Measurements from ENCODE around the gene STAG1. TPM values are rescaled to one million over a fixed set of nuclear protein-coding genes. Genes with fewer than 3 reads are reported as not detected.

The STAG1 gene
- polyA plus RNA-seq, 1 donor from 2014 or later = 30.8 TPM

DNA sequence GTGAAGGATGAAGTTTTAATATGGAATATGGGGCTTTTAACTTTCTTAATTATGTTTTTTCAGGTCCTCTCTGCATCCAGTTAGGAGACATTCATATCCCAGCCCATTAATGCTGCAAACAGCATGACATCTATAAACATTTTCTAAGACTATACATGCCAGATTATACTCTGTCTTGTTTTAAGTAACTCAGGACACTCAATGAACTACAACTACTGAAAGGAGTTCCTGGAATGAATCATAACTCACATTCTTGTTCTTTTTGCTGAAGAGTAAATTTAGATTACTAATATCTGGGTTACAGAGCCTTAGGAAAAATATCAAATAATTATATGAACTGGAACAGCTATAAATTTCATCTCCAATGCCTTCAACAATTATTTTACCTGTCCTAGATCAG is 167.4 kb downstream of the STAG1 start:
- Histone ChIP-seq H3K4me3 (ENCODE audit: low read length) (no peak overlapping the region), H3K4me2 (ENCODE audit: low read length) (no peak overlapping the region), H3K27ac (ENCODE audit: low read length) (no peak overlapping the region), H3K9ac (ENCODE audit: low read length) (no peak overlapping the region), H3K79me2 (replicated peaks; ENCODE audit: insufficient read depth, low read length) (no peaks in the 10 kb centered on the region), H3K9me3 (ENCODE audit: low read length) (no peaks in the 10 kb centered on the region), H2AFZ (ENCODE audit: low read depth, low read length) (no peak overlapping the region), H3K27me3 (ENCODE audit: insufficient read depth, low read depth, low read length) (no peaks in the 10 kb centered on the region), H3K36me3 (ENCODE audit: insufficient read depth, low read length) (no peaks in the 10 kb centered on the region), H3K9me2 (ENCODE audit: insufficient read depth, low read length) (no peaks in the 10 kb centered on the region), H3F3A (ENCODE audit: insufficient read depth, low read length, poor library complexity, severe bottlenecking) (no peaks in the 10 kb centered on the region), H4K20me1 (ENCODE audit: insufficient read depth) (no peaks in the 10 kb centered on the region)
- TF ChIP-seq RAD21 (conservative IDR thresholded peaks at IDR 0.05) (no peak), POLR2AphosphoS5 (IDR thresholded peaks at IDR 0.05) (no peak), MXI1 (conservative IDR thresholded peaks at IDR 0.05; ENCODE audit: poor library complexity, severe bottlenecking) (no peak), EP300 (conservative IDR thresholded peaks at IDR 0.05; ENCODE audit: poor library complexity, severe bottlenecking) (no peak), SMC3 (conservative IDR thresholded peaks at IDR 0.05; ENCODE audit: poor library complexity) (no peak), TAF1 (IDR thresholded peaks at IDR 0.05; ENCODE audit: low read depth) (no peak)

DNA sequence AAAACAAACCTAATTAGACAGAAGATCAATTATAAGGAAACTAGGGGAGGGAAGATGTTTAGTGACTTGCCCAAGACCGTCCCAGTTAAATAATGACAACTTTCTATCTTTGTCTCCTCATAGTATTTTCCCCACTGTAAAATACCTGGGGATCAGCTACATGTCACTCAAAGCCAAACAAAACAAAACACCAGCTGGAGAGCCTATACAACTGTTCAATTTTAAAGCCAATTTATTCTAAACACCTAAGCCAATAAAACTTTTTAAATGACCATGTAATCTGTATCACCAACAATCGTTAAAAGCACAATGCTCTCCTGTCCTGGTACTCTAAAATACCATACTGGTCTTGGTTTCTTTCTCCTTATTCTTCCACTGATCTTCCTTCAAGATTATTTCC is 168.4 kb downstream of the STAG1 start:
- no peaks in the 10 kb centered on the region for H3F3A ChIP-seq (ENCODE audit: insufficient read depth, low read length, poor library complexity, severe bottlenecking)
- no peaks in the 10 kb centered on the region for H3K36me3 ChIP-seq (ENCODE audit: insufficient read depth, low read length)
- H3K9ac ChIP-seq (ENCODE audit: low read length) = no peak overlapping the region
- no peak overlapping the region for H3K4me3 ChIP-seq (ENCODE audit: low read length)
- TF ChIP-seq, protein P1, sequence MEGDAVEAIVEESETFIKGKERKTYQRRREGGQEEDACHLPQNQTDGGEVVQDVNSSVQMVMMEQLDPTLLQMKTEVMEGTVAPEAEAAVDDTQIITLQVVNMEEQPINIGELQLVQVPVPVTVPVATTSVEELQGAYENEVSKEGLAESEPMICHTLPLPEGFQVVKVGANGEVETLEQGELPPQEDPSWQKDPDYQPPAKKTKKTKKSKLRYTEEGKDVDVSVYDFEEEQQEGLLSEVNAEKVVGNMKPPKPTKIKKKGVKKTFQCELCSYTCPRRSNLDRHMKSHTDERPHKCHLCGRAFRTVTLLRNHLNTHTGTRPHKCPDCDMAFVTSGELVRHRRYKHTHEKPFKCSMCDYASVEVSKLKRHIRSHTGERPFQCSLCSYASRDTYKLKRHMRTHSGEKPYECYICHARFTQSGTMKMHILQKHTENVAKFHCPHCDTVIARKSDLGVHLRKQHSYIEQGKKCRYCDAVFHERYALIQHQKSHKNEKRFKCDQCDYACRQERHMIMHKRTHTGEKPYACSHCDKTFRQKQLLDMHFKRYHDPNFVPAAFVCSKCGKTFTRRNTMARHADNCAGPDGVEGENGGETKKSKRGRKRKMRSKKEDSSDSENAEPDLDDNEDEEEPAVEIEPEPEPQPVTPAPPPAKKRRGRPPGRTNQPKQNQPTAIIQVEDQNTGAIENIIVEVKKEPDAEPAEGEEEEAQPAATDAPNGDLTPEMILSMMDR (IDR thresholded peaks at IDR 0.05; ENCODE audit: poor library complexity, severe bottlenecking) = no peak
- TF ChIP-seq EP300 (conservative IDR thresholded peaks at IDR 0.05; ENCODE audit: poor library complexity, severe bottlenecking) (no peak), RAD21 (conservative IDR thresholded peaks at IDR 0.05) (no peak), EZH2 (IDR thresholded peaks at IDR 0.05; ENCODE audit: borderline replicate concordance, insufficient read depth, low read length, poor library complexity, severe bottlenecking) (no peak), TAF1 (IDR thresholded peaks at IDR 0.05; ENCODE audit: low read depth) (no peak), POLR2AphosphoS5 (IDR thresholded peaks at IDR 0.05) (no peak)
- TF ChIP-seq, protein P2, sequence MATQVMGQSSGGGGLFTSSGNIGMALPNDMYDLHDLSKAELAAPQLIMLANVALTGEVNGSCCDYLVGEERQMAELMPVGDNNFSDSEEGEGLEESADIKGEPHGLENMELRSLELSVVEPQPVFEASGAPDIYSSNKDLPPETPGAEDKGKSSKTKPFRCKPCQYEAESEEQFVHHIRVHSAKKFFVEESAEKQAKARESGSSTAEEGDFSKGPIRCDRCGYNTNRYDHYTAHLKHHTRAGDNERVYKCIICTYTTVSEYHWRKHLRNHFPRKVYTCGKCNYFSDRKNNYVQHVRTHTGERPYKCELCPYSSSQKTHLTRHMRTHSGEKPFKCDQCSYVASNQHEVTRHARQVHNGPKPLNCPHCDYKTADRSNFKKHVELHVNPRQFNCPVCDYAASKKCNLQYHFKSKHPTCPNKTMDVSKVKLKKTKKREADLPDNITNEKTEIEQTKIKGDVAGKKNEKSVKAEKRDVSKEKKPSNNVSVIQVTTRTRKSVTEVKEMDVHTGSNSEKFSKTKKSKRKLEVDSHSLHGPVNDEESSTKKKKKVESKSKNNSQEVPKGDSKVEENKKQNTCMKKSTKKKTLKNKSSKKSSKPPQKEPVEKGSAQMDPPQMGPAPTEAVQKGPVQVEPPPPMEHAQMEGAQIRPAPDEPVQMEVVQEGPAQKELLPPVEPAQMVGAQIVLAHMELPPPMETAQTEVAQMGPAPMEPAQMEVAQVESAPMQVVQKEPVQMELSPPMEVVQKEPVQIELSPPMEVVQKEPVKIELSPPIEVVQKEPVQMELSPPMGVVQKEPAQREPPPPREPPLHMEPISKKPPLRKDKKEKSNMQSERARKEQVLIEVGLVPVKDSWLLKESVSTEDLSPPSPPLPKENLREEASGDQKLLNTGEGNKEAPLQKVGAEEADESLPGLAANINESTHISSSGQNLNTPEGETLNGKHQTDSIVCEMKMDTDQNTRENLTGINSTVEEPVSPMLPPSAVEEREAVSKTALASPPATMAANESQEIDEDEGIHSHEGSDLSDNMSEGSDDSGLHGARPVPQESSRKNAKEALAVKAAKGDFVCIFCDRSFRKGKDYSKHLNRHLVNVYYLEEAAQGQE (IDR thresholded peaks at IDR 0.05; ENCODE audit: borderline replicate concordance) = no peak
- no peaks in the 10 kb centered on the region for H3K27me3 ChIP-seq (ENCODE audit: insufficient read depth, low read depth, low read length)
- no peaks in the 10 kb centered on the region for H3K79me2 ChIP-seq (replicated peaks; ENCODE audit: insufficient read depth, low read length)
- no peak overlapping the region for H3K4me2 ChIP-seq (ENCODE audit: low read length)
- no peaks in the 10 kb centered on the region for H4K20me1 ChIP-seq (ENCODE audit: insufficient read depth)
- H2AFZ ChIP-seq (ENCODE audit: low read depth, low read length) = no peak overlapping the region
- no peaks in the 10 kb centered on the region for H3K9me3 ChIP-seq (ENCODE audit: low read length)
- no peak overlapping the region for H3K27ac ChIP-seq (ENCODE audit: low read length)
- no peaks in the 10 kb centered on the region for H3K9me2 ChIP-seq (ENCODE audit: insufficient read depth, low read length)

DNA sequence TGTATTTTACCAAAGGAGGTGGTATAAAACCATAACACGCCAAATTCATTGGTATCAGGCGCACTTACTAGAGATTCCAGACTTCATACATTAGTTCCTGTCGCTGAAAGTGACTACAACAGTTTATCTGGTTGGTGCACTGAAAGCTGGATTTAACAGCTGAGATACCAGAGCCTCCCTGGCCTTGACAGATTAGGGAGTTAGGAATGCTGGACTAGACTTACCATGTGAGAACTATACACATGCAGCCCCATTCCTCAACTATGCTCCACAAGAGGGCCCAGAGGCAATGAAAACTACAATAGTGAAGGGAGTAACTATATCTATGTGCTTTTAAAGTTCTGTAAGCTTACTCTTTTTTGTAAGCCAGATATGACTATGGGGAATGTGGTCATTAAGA is 174.4 kb downstream of the STAG1 start:
- H2AFZ ChIP-seq (ENCODE audit: low read depth, low read length) = no peak overlapping the region
- no peaks in the 10 kb centered on the region for H3F3A ChIP-seq (ENCODE audit: insufficient read depth, low read length, poor library complexity, severe bottlenecking)
- no peaks in the 10 kb centered on the region for H3K9me3 ChIP-seq (ENCODE audit: low read length)
- no peaks in the 10 kb centered on the region for H3K79me2 ChIP-seq (replicated peaks; ENCODE audit: insufficient read depth, low read length)
- H3K4me2 ChIP-seq (ENCODE audit: low read length) = no peak overlapping the region
- no peaks in the 10 kb centered on the region for H3K36me3 ChIP-seq (ENCODE audit: insufficient read depth, low read length)
- H3K27ac ChIP-seq (ENCODE audit: low read length) = no peak overlapping the region
- no peaks in the 10 kb centered on the region for H3K9me2 ChIP-seq (ENCODE audit: insufficient read depth, low read length)
- no peak for TF ChIP-seq TAF1 (IDR thresholded peaks at IDR 0.05; ENCODE audit: low read depth)
- TF ChIP-seq, protein P2 (IDR thresholded peaks at IDR 0.05; ENCODE audit: borderline replicate concordance) = no peak
- no peak for TF ChIP-seq POLR2AphosphoS5 (IDR thresholded peaks at IDR 0.05)
- TF ChIP-seq RAD21 (conservative IDR thresholded peaks at IDR 0.05) = no peak
- TF ChIP-seq EZH2 (IDR thresholded peaks at IDR 0.05; ENCODE audit: borderline replicate concordance, insufficient read depth, low read length, poor library complexity, severe bottlenecking) = no peak
- TF ChIP-seq EP300 (conservative IDR thresholded peaks at IDR 0.05; ENCODE audit: poor library complexity, severe bottlenecking) = no peak
- TF ChIP-seq MXI1 (conservative IDR thresholded peaks at IDR 0.05; ENCODE audit: poor library complexity, severe bottlenecking) = no peak
- no peak for TF ChIP-seq SMC3 (conservative IDR thresholded peaks at IDR 0.05; ENCODE audit: poor library complexity)
- TF ChIP-seq, protein P1 (IDR thresholded peaks at IDR 0.05; ENCODE audit: poor library complexity, severe bottlenecking) = no peak
- H3K4me3 ChIP-seq (ENCODE audit: low read length) = no peak overlapping the region
- H4K20me1 ChIP-seq (ENCODE audit: insufficient read depth) = no peaks in the 10 kb centered on the region
- no peak overlapping the region for H3K9ac ChIP-seq (ENCODE audit: low read length)
- H3K27me3 ChIP-seq (ENCODE audit: insufficient read depth, low read depth, low read length) = no peaks in the 10 kb centered on the region

Measured in neural cell (in vitro differentiated cells).